Ovary (tissue), 9 donors: ENCODE data around the gene AOPEP. TPM values are rescaled to one million over a fixed set of nuclear protein-coding genes. Genes with fewer than 3 reads are reported as not detected.

Experiments used
- DNase-seq, 5 donors: peaks; one replicate each; pipeline ENCODE4 v3.0.0-alpha.2; 2019 to 2020
- H3K27ac ChIP-seq, 2 donors: fragments of 200-600 bp; one replicate each; pipeline versions ENCODE4 v1.5.1 to v1.8.0; 2019 to 2022
- H3K27me3 ChIP-seq: fragments of 200-600 bp; one replicate; pipeline ENCODE4 v1.8.0; 2022
- H3K36me3 ChIP-seq: fragments of 200-600 bp; sonication (generic); one replicate; pipeline ENCODE4 v1.5.1; 2019
- H3K4me1 ChIP-seq: one replicate; pipeline ENCODE4 v1.8.1; 2013; ENCODE audit warnings: mild to moderate bottlenecking, moderate library complexity; ENCODE audit not compliant: insufficient read depth
- H3K4me3 ChIP-seq: fragments of 200-600 bp; sonication (generic); one replicate; pipeline ENCODE4 v1.5.1; 2017
- H3K9me3 ChIP-seq, 2 donors: fragments of 200-600 bp in 1 of 2; sonication (generic) in 1 of 2; one replicate each; pipeline versions ENCODE4 v1.5.1 to v1.8.1; 2013 to 2019; ENCODE audit warnings: mild to moderate bottlenecking in 1 of 2, moderate library complexity in 1 of 2
- CTCF ChIP-seq, 3 donors: fragments of 450-650 bp in 2 of 3; fragments of 200-600 bp in 1 of 3; IDR thresholded peaks; one replicate each; pipeline versions ENCODE4 v1.5.1 to v1.8.0; 2016 to 2022; ENCODE audit warnings: antibody characterized with exemption in 3 of 3, mild to moderate bottlenecking in 1 of 3
- EP300 ChIP-seq: sonication (generic); formaldehyde crosslinking; IDR thresholded peaks from one replicate; pipeline ENCODE4 v1.6.1; 2017; ENCODE audit warnings: antibody characterized with exemption
- POLR2A ChIP-seq: fragments of 450-650 bp; IDR thresholded peaks from one replicate; pipeline ENCODE4 v1.6.1; 2017; ENCODE audit warnings: antibody characterized with exemption, mild to moderate bottlenecking, moderate library complexity
- WGBS, 3 donors: extraction: QIAGEN DNeasy Blood & Tissue Kit in 1 of 3; methylation state at CpG; one replicate each; pipeline versions ENCODE4 v1.1.5 to v1.1.7; 2013 to 2017; 5-methylcytosine and 5-hydroxymethylcytosine counted together
- intact Hi-C, 4 donors: fragments of 100-400 bp; cut with DNase I; formaldehyde crosslinking; loops; one replicate each; pipeline versions ENCODE4 v1.11.0 to v1.15.1; 2022 to 2023
- polyA plus RNA-seq, 2 donors: library from polyadenylated mRNA; stranded (reverse); fragments of 200-250 nt in 1 of 2; fragments of 350-450 nt in 1 of 2; fragmentation: Illumina TruSeq in 1 of 2; extraction: RNeasy Lipid Tissue Mini Kit (QIAGEN cat#74804) in 1 of 2; gene quantifications; one replicate each; pipeline ENCODE4 v1.2.3, GENCODE V29; 2013 to 2014
- total RNA-seq, 7 donors: library from RNA; depleted of rRNA in 2 of 7; stranded (reverse); fragments of >200 nt in 2 of 7; fragmentation: NEBNext Ultra II Directional in 3 of 7; extraction: Animal tissue kit (Norgen Biotek cat#: 25700) in 3 of 7; gene quantifications; one replicate each; pipeline versions ENCODE4 v1.1.0 to v1.2.4, GENCODE V29; 2016 to 2023
- donor health status: DM: no; HTN: no; CAD: no; lungs with moderate emphysema.
- donor health status: DM: no; HTN: no; CAD: no.
- donor health status: Bipolar disorder and iron deficiency.
- donor health status: DM: yes; HTN: yes; CAD: no.
- donor health status: DM: no; HTN: no; CAD: no.
- donor health status: DM: yes; HTN: yes; CAD: no.

The AOPEP gene
- total and polyA plus RNA-seq, 9 donors = 40.0 to 141 (median 82.1) TPM

GRCh38 chr9:94833802-94834201, 107.3 kb downstream of the AOPEP start:
- 92 to 94% (median 94%) methylated on average over 4 of the region's 4 CpGs for WGBS, 3 donors
- intact Hi-C loops = no loop called here
- Histone ChIP-seq H3K4me3 (no peak overlapping the region), H3K4me1 (peaks cover 4% of the 10 kb centered on the region), H3K27me3 (no peaks in the 10 kb centered on the region), H3K27ac (no peak overlapping the region), H3K36me3 (no peaks in the 10 kb centered on the region), H3K9me3 (no peaks in the 10 kb centered on the region)
- no peak for DNase-seq
- TF ChIP-seq CTCF (IDR thresholded peaks at IDR 0.05) = no peak
- no peak for TF ChIP-seq POLR2A
- no peak for TF ChIP-seq EP300

- H3K36me3 ChIP-seq = no peaks in the 10 kb centered on the region
- intact Hi-C loops = no loop called here
- H3K27ac ChIP-seq = no peak overlapping the region
- no peaks in the 10 kb centered on the region for H3K4me1 ChIP-seq
- TF ChIP-seq CTCF (IDR thresholded peaks at IDR 0.05) (no peak), EP300 (no peak), POLR2A (no peak)
- no peak overlapping the region for H3K4me3 ChIP-seq
- DNase-seq = no peak
- no peaks in the 10 kb centered on the region for H3K9me3 ChIP-seq
- H3K27me3 ChIP-seq = no peaks in the 10 kb centered on the region
- 80 to 98% (median 86%) methylated on average over 5 of the region's 5 CpGs for WGBS, 3 donors
Observed at GRCh38 chr9:94837404-94837803, 110.9 kb downstream of the AOPEP start.

GRCh38 chr9:94839398-94839797, 112.9 kb downstream of the AOPEP start:
- 80 to 98% (median 94%) methylated on average over 1 of the region's 1 CpG for WGBS, 3 donors
- TF ChIP-seq CTCF (IDR thresholded peaks at IDR 0.05) = no peak
- TF ChIP-seq EP300 = no peak
- no peak for TF ChIP-seq POLR2A
- intact Hi-C loops = no loop called here
- Histone ChIP-seq H3K27me3 (no peaks in the 10 kb centered on the region), H3K36me3 (no peaks in the 10 kb centered on the region), H3K4me3 (no peak overlapping the region), H3K4me1 (peaks cover 2% of the 10 kb centered on the region), H3K27ac (no peak overlapping the region), H3K9me3 (no peaks in the 10 kb centered on the region)
- no peak for DNase-seq

GRCh38 chr9:94840738-94841137, 114.2 kb downstream of the AOPEP start:
- Histone ChIP-seq H3K27ac (no peak overlapping the region), H3K4me3 (no peak overlapping the region), H3K36me3 (no peaks in the 10 kb centered on the region), H3K9me3 (no peaks in the 10 kb centered on the region), H3K27me3 (no peaks in the 10 kb centered on the region), H3K4me1 (peaks cover 2% of the 10 kb centered on the region)
- intact Hi-C loops = no loop called here
- DNase-seq = no peak
- TF ChIP-seq CTCF (IDR thresholded peaks at IDR 0.05) (no peak), EP300 (no peak), POLR2A (no peak)

GRCh38 chr9:94843134-94843533, 116.6 kb downstream of the AOPEP start:
- no peak for DNase-seq
- no peak overlapping the region for H3K4me3 ChIP-seq
- peaks cover 2% of the 10 kb centered on the region for H3K4me1 ChIP-seq
- no peaks in the 10 kb centered on the region for H3K36me3 ChIP-seq
- intact Hi-C loops = no loop called here
- no peaks in the 10 kb centered on the region for H3K27me3 ChIP-seq
- no peaks in the 10 kb centered on the region for H3K9me3 ChIP-seq
- 85 to 87% (median 87%) methylated on average over 4 of the region's 4 CpGs for WGBS, 3 donors
- no peak for TF ChIP-seq CTCF (IDR thresholded peaks at IDR 0.05)
- TF ChIP-seq POLR2A = no peak
- TF ChIP-seq EP300 = no peak
- no peak overlapping the region for H3K27ac ChIP-seq
